ENCODE data around the gene ADGRD1.

Gene ADGRD1

DNA sequence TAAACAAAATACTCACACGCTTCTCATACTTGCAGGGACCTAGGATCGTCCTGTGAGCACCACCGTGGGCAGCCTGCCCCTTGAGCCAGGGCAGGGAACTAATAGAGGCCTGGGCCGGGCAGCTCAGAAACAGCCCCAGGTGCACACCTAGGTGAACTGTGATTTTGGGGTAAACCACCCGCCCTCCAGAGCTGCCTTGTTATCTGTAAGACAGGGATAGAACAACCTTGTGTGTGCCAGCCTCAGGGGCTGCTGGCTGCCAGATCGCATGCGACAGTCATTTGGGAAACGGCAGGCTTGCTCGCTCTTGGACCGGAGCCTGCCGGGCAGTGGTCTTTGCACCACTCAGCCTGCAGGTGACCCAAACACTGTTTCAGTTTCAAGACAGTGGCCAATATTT is 86.8 kb downstream of the ADGRD1 start:
- no peak overlapping the region for H3K4me3 ChIP-seq (ENCODE audit: low read depth, low read length)
- TF ChIP-seq, protein P1, sequence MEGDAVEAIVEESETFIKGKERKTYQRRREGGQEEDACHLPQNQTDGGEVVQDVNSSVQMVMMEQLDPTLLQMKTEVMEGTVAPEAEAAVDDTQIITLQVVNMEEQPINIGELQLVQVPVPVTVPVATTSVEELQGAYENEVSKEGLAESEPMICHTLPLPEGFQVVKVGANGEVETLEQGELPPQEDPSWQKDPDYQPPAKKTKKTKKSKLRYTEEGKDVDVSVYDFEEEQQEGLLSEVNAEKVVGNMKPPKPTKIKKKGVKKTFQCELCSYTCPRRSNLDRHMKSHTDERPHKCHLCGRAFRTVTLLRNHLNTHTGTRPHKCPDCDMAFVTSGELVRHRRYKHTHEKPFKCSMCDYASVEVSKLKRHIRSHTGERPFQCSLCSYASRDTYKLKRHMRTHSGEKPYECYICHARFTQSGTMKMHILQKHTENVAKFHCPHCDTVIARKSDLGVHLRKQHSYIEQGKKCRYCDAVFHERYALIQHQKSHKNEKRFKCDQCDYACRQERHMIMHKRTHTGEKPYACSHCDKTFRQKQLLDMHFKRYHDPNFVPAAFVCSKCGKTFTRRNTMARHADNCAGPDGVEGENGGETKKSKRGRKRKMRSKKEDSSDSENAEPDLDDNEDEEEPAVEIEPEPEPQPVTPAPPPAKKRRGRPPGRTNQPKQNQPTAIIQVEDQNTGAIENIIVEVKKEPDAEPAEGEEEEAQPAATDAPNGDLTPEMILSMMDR (IDR thresholded peaks at IDR 0.05; ENCODE audit: insufficient read depth, low read length, missing control alignments): no peak
- no peak for DNase-seq (ENCODE audit: low read depth, low spot score)
- POLR2A ChIA-PET: no interaction called here
- CTCF ChIA-PET: no interaction called here

DNA sequence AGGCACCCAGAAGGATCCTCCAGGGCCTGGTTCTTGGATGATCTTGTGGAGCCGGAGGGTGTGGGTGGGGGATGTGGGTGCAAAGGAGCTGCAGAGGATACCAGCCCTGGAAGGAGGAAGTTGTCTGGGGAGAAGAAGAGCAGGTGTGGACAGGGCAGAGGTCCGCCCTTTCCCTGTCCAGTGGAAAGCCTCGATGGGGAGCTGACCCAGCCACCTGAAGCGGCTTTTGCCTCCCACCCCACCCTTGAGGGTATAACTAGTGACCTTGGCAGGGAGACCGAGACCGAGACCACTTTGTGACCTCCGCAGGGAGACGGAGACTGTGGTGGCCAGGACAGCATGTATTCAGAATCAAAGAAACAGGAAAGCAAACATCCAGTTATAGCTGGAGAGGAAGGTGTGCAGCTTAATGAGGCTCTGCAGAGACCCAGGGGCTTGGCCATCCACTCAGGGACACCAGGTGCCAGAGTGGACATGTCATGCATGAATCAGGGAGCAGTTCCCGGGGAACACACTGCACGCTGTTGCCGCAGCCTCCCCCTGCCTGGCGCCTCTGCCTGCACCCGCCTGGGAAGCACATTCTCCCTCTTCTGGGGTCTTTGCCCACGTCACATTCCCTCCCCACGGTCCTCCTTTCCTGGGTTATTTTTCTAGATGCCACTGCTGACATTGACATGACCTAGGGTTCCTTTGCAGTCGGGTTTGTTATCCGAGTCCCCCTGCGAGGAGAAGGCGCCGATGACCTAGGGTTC is 87.7 kb downstream of the ADGRD1 start:
- CTCF ChIA-PET: no interaction called here
- TF ChIP-seq, protein P1 (IDR thresholded peaks at IDR 0.05; ENCODE audit: insufficient read depth, low read length, missing control alignments): no peak
- POLR2A ChIA-PET: no interaction called here

DNA sequence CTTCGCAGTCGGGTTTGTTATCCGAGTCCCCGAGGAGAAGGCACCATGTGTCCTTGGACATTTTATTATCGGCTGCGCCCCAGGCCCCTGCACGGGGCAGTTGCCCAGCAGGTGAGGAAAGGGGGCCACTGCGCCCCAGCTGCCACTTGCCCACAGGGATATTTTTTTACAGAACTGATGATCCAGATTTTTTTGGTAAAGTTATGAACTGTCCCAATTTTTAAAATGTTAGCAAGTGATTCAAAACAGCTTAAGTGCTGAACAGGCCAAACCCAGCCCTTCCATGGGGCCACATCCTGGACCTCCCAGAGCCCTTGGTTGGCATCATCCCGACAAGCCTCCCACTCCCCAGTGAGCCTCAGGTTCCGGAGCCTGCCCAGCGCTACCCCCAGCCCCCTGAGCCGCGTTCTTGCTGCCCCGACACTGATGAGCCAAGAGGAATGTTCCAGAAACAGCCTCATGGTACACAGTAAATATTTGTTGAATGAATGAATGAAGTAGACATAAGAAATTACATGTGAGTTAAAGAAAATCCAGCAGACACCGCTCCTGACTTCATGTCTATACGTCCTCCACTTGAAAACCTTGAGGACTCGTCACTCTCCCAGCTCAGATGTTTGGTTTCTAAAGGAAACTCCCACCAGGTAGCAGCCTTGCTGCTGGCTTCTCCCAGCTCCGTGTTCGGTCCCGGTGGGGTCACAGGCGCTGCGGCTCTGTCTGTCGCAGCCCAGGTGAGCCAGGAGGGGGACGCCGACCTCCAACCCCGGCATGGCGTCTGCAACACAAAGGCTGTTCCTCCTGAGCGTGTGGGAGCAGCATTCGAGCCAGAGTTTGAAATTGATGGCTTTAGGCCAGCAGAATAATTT is 88.5 kb downstream of the ADGRD1 start:
- DNase-seq (ENCODE audit: low read depth, low spot score): no peak

More for the DNA sequence above, 87.7 kb downstream of the ADGRD1 start:
- no peak overlapping the region for H3K4me3 ChIP-seq (ENCODE audit: low read depth, low read length)
- DNase-seq (ENCODE audit: low read depth, low spot score): no peak

DNA sequence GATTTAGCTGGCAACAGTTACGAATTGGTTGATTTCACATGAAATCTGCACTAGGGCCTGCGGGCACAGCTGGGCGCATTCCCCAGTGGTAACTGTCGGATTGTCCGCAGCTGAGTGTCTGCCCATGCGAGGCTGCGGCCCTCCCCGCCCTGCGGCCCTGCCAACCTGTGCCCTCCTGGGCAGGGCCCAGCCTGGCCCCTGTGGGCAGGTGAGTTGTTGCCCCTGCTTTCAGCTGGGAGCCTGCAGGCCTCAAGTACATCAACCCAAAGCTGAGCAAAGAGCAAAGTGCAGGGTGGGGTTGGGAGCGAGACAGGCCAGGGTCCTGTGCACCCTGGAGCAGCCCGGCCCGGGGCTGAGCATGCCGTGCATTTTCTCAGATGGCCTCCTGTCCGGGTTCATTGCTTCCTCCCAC is 89.1 kb downstream of the ADGRD1 start:
- ChIA-PET POLR2A (no interaction called here), CTCF (no interaction called here)
- TF ChIP-seq, protein P1 (IDR thresholded peaks at IDR 0.05; ENCODE audit: insufficient read depth, low read length, missing control alignments): no peak
- DNase-seq (ENCODE audit: low read depth, low spot score): no peak
- H3K4me3 ChIP-seq (ENCODE audit: low read depth, low read length): no peak overlapping the region

More for the DNA sequence above, 88.5 kb downstream of the ADGRD1 start:
- ChIA-PET CTCF (no interaction called here), POLR2A (no interaction called here)
- H3K4me3 ChIP-seq (ENCODE audit: low read depth, low read length): no peak overlapping the region
- TF ChIP-seq, protein P1 (IDR thresholded peaks at IDR 0.05; ENCODE audit: insufficient read depth, low read length, missing control alignments): no peak

DNA sequence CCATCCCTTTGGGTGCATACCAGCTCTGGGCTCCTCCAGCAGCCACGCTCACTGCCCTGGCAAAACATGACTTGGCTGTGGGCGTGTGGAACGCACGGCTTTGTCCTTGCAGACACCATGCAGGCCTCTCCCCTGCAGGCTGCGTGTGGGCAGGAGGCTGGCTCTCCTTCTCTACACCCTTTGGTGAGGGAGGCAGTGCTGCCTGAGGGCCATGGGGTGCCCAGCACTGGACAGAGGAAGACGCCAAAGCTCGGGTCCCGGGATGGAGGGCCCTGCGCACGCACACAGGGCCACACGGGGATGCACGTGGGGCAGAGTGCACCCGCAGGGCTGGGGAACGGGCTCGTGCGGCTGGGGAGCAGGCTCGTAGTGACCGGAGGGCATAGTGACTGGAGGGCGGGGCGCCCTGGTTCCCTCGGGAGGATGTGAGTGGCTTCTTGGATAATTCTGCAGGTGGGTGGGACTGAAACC is 89.7 kb downstream of the ADGRD1 start:
- ChIA-PET CTCF (no interaction called here), POLR2A (no interaction called here)
- no peak for DNase-seq (ENCODE audit: low read depth, low spot score)
- no peak overlapping the region for H3K4me3 ChIP-seq (ENCODE audit: low read depth, low read length)
- TF ChIP-seq, protein P1 (IDR thresholded peaks at IDR 0.05; ENCODE audit: insufficient read depth, low read length, missing control alignments): no peak

DNA sequence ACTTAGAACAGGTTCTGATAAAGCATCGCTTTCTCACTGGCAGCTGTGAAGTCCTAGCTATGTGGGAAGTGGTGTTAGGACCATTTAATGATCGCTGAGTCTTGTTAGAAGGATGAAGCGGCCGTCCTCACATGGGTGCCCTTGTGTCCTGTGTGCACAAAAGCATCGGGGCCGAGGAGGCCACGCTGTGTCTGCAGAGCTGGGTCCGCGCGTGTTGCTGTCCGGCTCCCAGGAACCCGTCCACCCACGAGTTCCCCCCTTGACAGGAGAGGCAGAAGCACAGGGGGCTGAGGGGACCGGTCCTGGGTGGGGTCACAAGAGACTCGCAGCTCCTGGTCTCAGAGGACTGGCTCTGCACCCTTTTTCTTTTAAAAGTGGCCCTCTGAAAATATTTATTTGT is 90.4 kb downstream of the ADGRD1 start:
- no peak for DNase-seq (ENCODE audit: low read depth, low spot score)
- ChIA-PET POLR2A (no interaction called here), CTCF (no interaction called here)
- TF ChIP-seq, protein P1 (IDR thresholded peaks at IDR 0.05; ENCODE audit: insufficient read depth, low read length, missing control alignments): no peak
- H3K4me3 ChIP-seq (ENCODE audit: low read depth, low read length): no peak overlapping the region

Data from AG04449 (cell line).